ENCODE data around the gene EIF3CL. TPM values are rescaled to one million over a fixed set of nuclear protein-coding genes. Genes with fewer than 3 reads are reported as not detected.
"Not testable (repeated sequence)": the region's sequence is repeated elsewhere in the genome, so short reads cannot be mapped to it uniquely, and the experiment has no call there.

Gene EIF3CL, protein sequence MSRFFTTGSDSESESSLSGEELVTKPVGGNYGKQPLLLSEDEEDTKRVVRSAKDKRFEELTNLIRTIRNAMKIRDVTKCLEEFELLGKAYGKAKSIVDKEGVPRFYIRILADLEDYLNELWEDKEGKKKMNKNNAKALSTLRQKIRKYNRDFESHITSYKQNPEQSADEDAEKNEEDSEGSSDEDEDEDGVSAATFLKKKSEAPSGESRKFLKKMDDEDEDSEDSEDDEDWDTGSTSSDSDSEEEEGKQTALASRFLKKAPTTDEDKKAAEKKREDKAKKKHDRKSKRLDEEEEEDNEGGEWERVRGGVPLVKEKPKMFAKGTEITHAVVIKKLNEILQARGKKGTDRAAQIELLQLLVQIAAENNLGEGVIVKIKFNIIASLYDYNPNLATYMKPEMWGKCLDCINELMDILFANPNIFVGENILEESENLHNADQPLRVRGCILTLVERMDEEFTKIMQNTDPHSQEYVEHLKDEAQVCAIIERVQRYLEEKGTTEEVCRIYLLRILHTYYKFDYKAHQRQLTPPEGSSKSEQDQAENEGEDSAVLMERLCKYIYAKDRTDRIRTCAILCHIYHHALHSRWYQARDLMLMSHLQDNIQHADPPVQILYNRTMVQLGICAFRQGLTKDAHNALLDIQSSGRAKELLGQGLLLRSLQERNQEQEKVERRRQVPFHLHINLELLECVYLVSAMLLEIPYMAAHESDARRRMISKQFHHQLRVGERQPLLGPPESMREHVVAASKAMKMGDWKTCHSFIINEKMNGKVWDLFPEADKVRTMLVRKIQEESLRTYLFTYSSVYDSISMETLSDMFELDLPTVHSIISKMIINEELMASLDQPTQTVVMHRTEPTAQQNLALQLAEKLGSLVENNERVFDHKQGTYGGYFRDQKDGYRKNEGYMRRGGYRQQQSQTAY
- total RNA-seq (10 to 100 TPM; 17.5 to 19.0 TPM), polyA plus RNA-seq (10 to 100 TPM; 24.1 to 46.0 (median 29.7) TPM), total RNA-seq (0.17 to 6.9 (median 0.72) reads per million in 6 experiments)

DNA sequence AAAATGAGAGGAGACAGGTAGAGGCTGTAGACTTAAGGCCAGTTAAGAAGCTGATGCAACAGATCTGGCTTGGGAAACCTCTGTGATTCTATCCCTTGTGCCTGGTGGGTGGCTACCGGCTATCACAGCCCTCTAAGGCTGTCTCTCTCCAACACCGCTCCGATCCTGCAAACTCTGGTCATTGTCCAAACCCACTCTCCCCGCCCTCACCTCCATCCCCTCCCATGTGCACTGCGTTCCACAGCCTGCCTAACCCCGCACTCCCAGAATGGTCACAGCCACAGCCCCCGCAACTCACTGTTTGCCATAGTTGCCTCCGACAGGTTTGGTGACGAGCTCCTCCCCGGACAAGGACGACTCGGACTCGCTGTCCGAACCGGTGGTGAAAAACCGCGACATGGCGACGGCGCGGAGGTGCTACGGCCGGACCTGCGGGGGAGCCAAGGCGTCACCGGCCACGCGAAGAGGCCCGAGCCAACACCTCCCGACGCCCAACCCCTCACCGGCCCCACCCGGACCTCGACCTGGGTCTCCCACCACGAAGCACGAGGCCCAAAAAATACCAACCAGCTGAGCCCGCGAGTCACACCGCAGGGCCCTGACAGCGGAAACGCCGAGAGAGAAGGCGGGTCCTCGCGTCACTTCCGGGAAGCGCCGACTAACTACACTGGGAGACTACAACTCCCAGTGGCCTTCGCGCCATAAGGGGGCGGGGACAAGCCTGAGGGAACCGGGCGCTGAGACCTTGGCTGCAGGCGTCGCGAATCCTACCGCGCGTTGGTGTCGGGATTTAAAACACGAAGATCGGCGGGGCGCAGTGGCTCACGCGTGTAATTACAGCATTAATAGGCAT lies at the start of gene EIF3CL:
Gene EIF3CL, minus strand, starts transcription at position 622 of the 853 bp plus-strand sequence. Its CDS starts 223 bp downstream, at position 399.
- peak within 1 kb of the TSS in 7 of 10 donors; percentile 36 to 82 (median 52) for H3K4me3 Mint-ChIP-seq
- H3K4me1 Mint-ChIP-seq, DNase-seq, H3K36me3 Mint-ChIP-seq, H3K27me3 Mint-ChIP-seq, H3K27ac Mint-ChIP-seq, H3K9me3 Mint-ChIP-seq, POLR2A ChIA-PET: not testable (repeated sequence)
- ATAC-seq: peak; percentile 98 to 99

DNA sequence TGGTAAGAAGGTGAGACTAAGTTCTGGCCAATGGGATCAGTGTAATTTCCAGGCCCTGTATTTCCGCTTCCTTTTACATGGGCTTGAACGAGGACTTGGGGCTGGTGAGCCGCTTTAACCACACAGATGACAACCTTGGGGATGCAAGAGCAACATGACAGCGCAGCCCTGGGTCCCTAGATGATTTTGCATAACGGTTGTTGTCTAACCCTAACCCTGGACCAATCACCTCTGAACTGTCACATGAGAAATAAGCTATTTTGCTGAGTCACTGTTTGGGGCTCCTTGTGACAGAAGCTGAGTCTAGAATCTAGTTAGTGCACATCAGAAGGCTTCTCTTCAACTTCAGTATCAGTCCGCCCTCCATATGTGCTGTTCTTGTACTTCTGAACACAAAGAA lies 43.4 kb upstream of the EIF3CL start:
- ATAC-seq, H3K4me3 Mint-ChIP-seq, H3K9me3 Mint-ChIP-seq, POLR2A ChIA-PET, H3K27ac Mint-ChIP-seq, DNase-seq, H3K27me3 Mint-ChIP-seq, H3K4me1 Mint-ChIP-seq, H3K36me3 Mint-ChIP-seq: not testable (repeated sequence)

DNA sequence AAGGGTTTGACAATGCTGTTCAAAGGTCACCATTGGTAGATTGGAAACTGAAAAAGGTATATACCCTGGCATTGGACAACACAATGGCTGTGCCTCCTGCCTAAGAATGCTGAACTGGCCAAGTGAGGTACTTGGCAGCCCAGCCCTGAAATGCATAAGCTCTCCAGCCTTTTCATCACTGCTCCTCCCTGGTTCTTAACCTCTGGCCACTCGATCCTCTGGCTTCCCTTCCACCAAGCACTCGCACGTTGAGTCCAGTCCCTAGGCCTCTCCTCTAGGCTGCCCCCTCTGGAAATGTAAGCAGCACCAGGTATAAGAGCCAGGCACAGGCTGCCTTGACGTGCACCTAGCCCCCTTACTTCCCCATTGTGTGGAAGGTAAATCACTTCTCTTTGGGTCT lies 42.7 kb upstream of the EIF3CL start:
- POLR2A ChIA-PET, H3K4me1 Mint-ChIP-seq, H3K9me3 Mint-ChIP-seq, DNase-seq, H3K27me3 Mint-ChIP-seq, H3K4me3 Mint-ChIP-seq, ATAC-seq, H3K36me3 Mint-ChIP-seq, H3K27ac Mint-ChIP-seq: not testable (repeated sequence)

DNA sequence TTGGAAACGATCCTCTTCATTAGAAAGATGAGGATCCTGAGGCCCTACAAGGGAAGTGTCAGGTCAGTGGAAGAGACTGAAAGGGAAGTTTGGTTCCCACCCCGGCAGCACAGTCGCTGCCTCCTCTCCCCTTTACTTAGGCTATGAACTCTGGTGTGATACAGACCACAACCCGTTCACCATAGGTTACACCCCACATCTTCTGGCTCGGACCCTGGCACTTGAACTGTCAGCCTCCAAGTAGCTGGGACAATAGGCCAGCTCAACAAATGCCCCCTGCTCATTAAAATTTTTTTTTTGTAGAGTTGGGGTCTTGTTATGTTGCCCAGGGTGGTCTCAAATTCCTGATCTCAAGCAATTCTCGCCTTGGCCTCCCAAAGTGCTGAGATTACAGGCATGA lies 40.3 kb upstream of the EIF3CL start:
- POLR2A ChIA-PET, H3K27ac Mint-ChIP-seq: not testable (repeated sequence)

DNA sequence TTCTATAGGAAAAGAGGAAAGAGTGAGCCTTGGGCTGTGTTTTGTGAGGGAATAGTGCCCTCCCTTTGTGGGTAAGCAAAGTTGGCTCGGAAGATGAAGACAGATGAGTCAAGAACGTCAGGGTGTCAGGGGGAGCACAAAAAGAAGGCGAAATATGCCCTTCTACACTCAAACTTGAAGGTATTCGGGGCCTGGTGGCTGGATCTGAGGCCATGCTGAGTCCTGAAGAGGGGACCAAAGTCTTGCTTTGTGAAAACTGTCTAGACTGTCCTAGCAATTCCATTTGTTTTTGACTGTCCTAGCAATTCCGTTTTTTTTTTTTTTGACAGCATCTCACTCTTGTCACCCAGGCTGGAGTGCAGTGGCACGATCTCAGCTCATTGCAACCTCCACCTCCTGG lies 35.3 kb upstream of the EIF3CL start:
- H3K4me1 Mint-ChIP-seq, H3K4me3 Mint-ChIP-seq, H3K9me3 Mint-ChIP-seq, ATAC-seq, DNase-seq, H3K27ac Mint-ChIP-seq, H3K27me3 Mint-ChIP-seq, H3K36me3 Mint-ChIP-seq, POLR2A ChIA-PET: not testable (repeated sequence)

More for the DNA sequence above, 40.3 kb upstream of the EIF3CL start:
- not testable (repeated sequence) for H3K27me3 Mint-ChIP-seq, H3K36me3 Mint-ChIP-seq, H3K4me3 Mint-ChIP-seq, H3K4me1 Mint-ChIP-seq, ATAC-seq, H3K9me3 Mint-ChIP-seq, DNase-seq

DNA sequence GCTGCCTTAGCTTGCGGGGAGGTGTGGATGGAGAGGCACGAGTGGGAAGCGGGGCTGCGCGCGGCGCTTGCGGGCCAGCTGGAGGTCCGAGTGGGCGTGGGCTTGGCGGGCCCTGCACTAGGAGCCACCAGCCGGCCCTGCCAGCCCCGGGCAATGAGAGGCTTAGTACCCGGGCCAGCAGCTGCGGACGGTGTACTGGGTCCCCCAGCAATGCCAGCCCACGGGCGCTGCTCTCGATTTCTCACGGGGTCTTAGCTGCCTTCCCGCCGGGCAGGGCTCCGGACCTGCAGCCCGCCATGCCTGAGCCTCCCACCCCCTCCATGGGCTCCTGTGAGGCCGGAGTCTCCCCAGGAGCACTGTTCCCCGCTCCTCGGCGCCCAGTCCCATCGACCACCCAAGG lies 31.7 kb upstream of the EIF3CL start:
- H3K4me3 Mint-ChIP-seq, POLR2A ChIA-PET, ATAC-seq, H3K27ac Mint-ChIP-seq, H3K27me3 Mint-ChIP-seq, H3K9me3 Mint-ChIP-seq, H3K36me3 Mint-ChIP-seq, H3K4me1 Mint-ChIP-seq: not testable (repeated sequence)
- peak in 1 of 10 donors; percentile 16 for DNase-seq

DNA sequence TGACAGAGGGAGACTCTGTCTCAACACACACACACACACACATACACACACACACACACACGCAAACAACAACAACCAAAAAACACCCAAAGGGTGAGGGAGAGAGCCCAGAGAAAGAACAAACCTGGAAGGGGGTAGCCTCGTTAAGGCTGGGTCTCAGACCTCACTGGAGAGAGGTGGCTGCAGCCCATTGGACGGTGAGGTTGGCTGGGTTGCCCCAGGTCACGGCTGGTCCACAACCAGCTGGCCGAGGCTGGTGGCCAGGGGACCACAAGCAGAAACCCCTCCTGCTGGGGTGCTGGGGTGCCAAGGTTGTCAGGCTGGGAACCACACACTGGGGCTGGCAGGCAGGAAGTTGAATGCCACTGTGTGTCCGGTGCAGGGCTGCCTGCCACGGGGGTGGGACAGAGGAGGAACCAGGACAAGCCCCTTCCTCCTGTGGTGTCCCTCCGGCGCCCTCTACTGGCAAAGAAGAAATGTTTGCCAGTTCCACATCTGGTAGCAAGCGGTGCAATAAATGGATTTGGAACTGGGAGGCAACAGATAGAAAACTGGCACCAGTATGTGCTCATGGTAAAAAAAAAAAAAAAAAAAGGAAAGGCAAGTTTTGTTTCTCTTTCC lies 22.5 kb upstream of the EIF3CL start:
- H3K4me3 Mint-ChIP-seq, H3K9me3 Mint-ChIP-seq, H3K4me1 Mint-ChIP-seq, H3K36me3 Mint-ChIP-seq, H3K27me3 Mint-ChIP-seq, H3K27ac Mint-ChIP-seq, POLR2A ChIA-PET: not testable (repeated sequence)
- peak; percentile 95 to 97 for ATAC-seq
- DNase-seq: peak in 2 of 10 donors; percentile 15 to 17

DNA sequence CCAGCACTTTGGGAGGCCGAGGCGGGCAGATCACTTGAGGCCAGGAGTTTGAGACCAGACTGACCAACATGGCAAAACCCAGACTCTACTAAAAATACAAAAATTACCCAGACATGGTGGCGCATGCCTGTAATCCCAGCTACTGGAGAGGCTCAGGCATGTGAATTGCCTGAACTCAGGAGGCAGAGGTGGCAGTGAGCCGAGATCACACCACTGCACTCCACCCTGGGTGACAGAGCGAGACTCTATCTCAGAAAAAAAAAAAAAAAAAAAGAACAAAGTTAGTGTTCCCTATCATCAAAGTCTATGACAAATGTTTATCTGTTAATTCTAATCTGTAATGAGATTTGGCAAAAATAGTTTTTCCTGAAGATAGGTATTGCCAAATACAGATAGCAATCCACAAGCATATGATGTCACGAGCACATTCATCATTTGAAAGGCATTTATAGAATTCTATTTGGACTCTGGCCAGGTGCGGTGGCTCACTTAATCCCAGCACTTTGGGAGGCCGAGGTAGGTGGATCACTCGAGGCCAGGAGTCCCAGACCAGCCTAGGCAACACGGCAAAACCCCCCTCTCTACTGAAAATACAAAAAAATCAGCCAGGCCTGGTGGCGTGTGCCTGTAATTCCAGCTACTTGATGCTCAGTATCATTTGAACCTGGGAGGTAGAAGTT lies 17.6 kb upstream of the EIF3CL start:
- ATAC-seq, DNase-seq, POLR2A ChIA-PET, H3K27ac Mint-ChIP-seq, H3K4me1 Mint-ChIP-seq, H3K4me3 Mint-ChIP-seq, H3K9me3 Mint-ChIP-seq, H3K36me3 Mint-ChIP-seq, H3K27me3 Mint-ChIP-seq: not testable (repeated sequence)

DNA sequence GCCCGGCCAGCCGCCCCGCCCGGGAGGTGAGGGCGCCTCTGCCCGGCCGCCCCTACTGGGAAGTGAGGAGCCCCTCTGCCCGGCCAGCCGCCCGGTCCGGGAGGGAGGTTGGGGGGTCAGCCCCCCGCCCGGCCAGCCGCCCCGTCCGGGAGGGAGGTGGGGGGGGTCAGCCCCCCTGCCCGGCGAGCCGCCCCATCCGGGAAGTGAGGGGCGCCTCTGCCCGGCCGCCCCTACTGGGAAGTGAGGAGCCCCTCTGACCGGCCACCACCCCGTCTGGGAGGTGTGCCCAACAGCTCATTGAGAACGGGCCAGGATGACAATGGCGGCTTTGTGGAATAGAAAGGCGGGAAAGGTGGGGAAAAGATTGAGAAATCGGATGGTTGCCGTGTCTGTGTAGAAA lies 13.4 kb upstream of the EIF3CL start:
- H3K4me1 Mint-ChIP-seq, H3K9me3 Mint-ChIP-seq, ATAC-seq, H3K27ac Mint-ChIP-seq, H3K27me3 Mint-ChIP-seq, H3K36me3 Mint-ChIP-seq, POLR2A ChIA-PET, DNase-seq, H3K4me3 Mint-ChIP-seq: not testable (repeated sequence)

DNA sequence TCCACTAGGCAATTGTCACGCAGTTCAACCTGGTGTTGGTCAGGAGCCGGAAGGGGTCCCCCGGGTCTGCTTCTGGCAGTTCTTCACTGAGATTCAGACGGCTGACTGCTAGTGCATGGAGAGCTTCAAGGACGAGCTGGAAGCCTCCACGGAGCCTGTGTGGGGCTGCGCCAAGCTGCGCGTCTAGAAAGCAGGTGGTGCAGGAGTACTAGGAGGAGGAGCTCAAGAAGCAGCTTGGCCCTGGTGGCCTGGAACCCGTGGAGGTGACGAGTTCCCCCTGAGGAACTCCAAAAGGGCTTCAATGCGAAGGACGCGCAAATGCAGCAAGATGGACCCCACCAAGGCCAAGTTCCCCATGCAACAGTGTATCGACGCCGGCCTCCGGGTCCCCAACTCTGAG lies 10.9 kb upstream of the EIF3CL start:
- peak in 1 of 10 donors; percentile 36 for DNase-seq
- ATAC-seq, H3K4me1 Mint-ChIP-seq, H3K27me3 Mint-ChIP-seq, H3K4me3 Mint-ChIP-seq, H3K9me3 Mint-ChIP-seq, H3K27ac Mint-ChIP-seq, POLR2A ChIA-PET, H3K36me3 Mint-ChIP-seq: not testable (repeated sequence)

DNA sequence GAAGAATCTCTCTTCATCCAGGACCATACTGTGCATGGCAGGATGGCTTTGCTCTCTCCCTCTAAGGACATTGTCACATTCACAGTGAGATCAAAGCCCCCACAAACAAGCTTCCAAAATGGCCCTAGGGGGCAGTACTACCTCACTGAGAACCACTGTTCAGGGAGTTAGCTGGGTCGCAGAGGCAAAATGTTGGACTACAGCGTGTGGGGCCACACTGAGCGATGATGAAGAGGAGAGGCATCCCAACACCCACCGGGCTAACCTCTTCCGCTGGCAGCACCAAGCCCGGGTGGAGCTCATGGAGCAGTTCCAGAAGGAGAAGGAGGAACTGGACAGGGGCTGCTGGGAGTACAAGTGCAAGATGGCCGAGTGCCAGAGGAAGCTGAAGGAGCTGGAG lies 9.9 kb upstream of the EIF3CL start:
- ATAC-seq, H3K9me3 Mint-ChIP-seq, DNase-seq, H3K4me3 Mint-ChIP-seq, H3K27ac Mint-ChIP-seq, H3K36me3 Mint-ChIP-seq, H3K27me3 Mint-ChIP-seq, POLR2A ChIA-PET, H3K4me1 Mint-ChIP-seq: not testable (repeated sequence)

DNA sequence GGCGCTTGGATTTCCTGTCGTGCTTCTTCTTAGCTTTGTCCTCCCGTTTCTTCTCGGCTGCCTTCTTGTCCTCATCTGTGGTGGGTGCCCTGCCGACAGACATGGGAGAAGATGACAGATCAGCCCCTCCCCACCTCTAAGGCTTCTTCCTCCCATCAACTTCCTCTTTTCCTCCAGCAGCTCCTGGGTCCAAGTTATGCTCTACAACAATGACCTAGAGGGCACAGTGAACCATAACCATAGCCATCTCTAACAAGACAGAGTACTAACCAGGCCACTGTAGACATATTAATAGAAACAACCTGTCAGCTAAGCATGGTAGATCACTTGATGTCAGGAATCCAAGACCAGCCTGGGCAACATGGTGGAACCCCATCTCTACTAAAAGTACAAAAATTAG lies 11.6 kb downstream of the EIF3CL start:
- ATAC-seq, H3K36me3 Mint-ChIP-seq: not testable (repeated sequence)

More for the DNA sequence above, 11.6 kb downstream of the EIF3CL start:
- H3K4me3 Mint-ChIP-seq, H3K27ac Mint-ChIP-seq, POLR2A ChIA-PET, H3K27me3 Mint-ChIP-seq, DNase-seq, H3K4me1 Mint-ChIP-seq, H3K9me3 Mint-ChIP-seq: not testable (repeated sequence)
